Aorta (tissue), 5 donors: ENCODE data around the gene SYT6. TPM values are rescaled to one million over a fixed set of nuclear protein-coding genes. Genes with fewer than 3 reads are reported as not detected.

Experiments used
- ATAC-seq: fragments of 200-7000 bp; cut with Tn5 transposase; one replicate; pipeline ENCODE4 v1.9.1; 2022; ENCODE audit warnings: moderate library complexity; ENCODE audit not compliant: low FRiP score
- DNase-seq, 2 donors: peaks; one replicate each; pipeline ENCODE4 v3.0.0-alpha.2; 2020
- H3K27ac ChIP-seq, 2 donors: one replicate each; pipeline ENCODE4 v1.5.1; 2013; ENCODE audit warnings: low read length in 2 of 2, mild to moderate bottlenecking in 2 of 2, moderate library complexity in 2 of 2, control low read depth in 1 of 2, inconsistent platforms in 1 of 2, low read depth in 1 of 2
- H3K27me3 ChIP-seq, 2 donors: one replicate each; pipeline ENCODE4 v1.6.1; 2013; ENCODE audit warnings: control low read depth in 1 of 2, low read length in 1 of 2, mild to moderate bottlenecking in 1 of 2, moderate library complexity in 1 of 2; ENCODE audit not compliant: insufficient read depth in 2 of 2, control insufficient read depth in 1 of 2
- H3K36me3 ChIP-seq, 2 donors: one replicate each; pipeline ENCODE4 v1.6.1; 2013; ENCODE audit warnings: control low read depth in 1 of 2, low read length in 1 of 2, mild to moderate bottlenecking in 1 of 2; ENCODE audit not compliant: insufficient read depth in 2 of 2, control insufficient read depth in 1 of 2
- H3K4me1 ChIP-seq, 2 donors: one replicate each; pipeline ENCODE4 v1.6.1; 2013; ENCODE audit warnings: low read length in 2 of 2, control low read depth in 1 of 2, mild to moderate bottlenecking in 1 of 2, moderate library complexity in 1 of 2; ENCODE audit not compliant: insufficient read depth in 2 of 2, control insufficient read depth in 1 of 2
- H3K4me3 ChIP-seq, 2 donors: one replicate each; pipeline ENCODE4 v1.5.1; 2013; ENCODE audit warnings: low read length in 2 of 2, control low read depth in 1 of 2, mild to moderate bottlenecking in 1 of 2
- H3K9me3 ChIP-seq: one replicate; pipeline ENCODE4 v1.6.1; 2013; ENCODE audit warnings: mild to moderate bottlenecking, low read length; ENCODE audit not compliant: control insufficient read depth
- WGBS, 2 donors: extraction: QIAGEN DNeasy Blood & Tissue Kit; methylation state at CpG; one replicate each; pipeline ENCODE4 v1.1.7; 2013; 5-methylcytosine and 5-hydroxymethylcytosine counted together
- intact Hi-C, 2 donors: fragments of 100-400 bp; cut with DNase I; formaldehyde crosslinking; loops; one replicate each; pipeline versions ENCODE4 v1.14.2 to v1.15.0; 2022
- polyA plus RNA-seq, 2 donors: library from polyadenylated mRNA; stranded (reverse); fragments of 200-250 nt; gene quantifications; one replicate each; pipeline ENCODE4 v1.2.3, GENCODE V29; 2013
- total RNA-seq, 2 donors: library from RNA; stranded (reverse); fragmentation: NEBNext Ultra II Directional; extraction: Animal tissue kit (Norgen Biotek cat#: 25700); gene quantifications; one replicate each; pipeline ENCODE4 v1.2.1, GENCODE V29; 2021
- donor health status: healthy with polysubstance abuse.
- donor health status: Bipolar disorder and iron deficiency.
- donor health status: DM: no; HTN: no; CAD: no.
- donor health status: DM: no; HTN: no; CAD: no.
- donor health status: DM: yes; HTN: yes; CAD: no.

The SYT6 gene
- total and polyA plus RNA-seq, 4 donors: 0.12 TPM; not detected in 3

DNA sequence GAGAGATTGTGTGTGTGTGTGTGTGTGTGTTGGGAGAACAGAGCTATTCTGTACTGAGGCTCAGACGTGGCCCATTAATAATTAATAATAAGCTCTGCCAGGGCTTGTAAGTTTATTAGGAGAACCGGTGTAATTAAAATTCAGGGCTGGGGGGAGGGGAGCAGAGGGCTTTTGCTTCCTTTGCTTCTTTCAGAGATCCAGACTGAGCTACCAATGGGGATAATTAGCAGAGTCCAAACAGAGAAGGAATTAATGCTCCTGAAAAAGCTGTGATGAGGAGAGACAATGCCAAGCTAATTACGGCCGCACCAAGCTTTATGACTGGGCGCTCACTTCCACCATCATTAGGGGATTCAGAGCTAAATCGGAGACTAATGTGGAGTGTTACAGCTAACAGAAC lies 4.5 kb downstream of the SYT6 start:
- WGBS, 2 donors: 78 to 79% methylated on average over 6 of the region's 6 CpGs

DNA sequence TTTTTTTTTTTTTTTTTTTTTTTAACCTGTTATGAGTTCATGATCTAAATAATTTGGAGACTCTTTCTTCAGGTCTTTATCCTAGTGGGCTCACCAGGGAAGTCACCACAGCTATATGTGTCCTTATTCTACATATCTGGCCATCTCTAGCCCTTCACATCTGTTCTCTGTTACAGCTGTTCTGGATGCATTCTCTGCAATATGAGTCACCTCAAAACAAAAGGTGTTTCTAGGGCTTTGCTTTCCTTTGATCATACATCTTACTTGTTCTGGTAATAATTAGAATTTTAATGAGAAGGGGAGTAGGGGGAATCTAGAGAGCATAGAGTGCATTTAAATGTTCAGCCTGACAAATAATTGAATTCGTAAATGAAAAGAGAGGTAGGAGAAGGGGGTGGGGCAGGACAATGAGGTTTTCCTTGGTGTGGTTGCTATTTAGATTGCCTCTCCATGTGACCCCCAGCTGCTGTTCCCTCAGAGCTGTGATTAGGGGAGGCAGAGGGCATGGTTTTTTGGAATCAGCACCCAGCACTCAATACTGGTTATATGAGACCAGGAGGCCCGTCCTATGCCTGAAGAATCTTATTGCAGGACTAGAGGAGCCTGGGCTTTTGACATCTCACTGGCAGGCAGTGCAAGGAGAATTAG lies 8.0 kb downstream of the SYT6 start:
- no peak for DNase-seq
- Histone ChIP-seq H3K9me3 (no peaks in the 10 kb centered on the region), H3K4me3 (no peak overlapping the region), H3K4me1 (no peaks in the 10 kb centered on the region), H3K27ac (no peak overlapping the region), H3K27me3 (peaks cover 0 to 1% of the 10 kb centered on the region in 2 donors), H3K36me3 (no peaks in the 10 kb centered on the region)
- 82 to 83% methylated on average over 2 of the region's 2 CpGs for WGBS, 2 donors
- ATAC-seq: no peak
- intact Hi-C loops: no loop called here

More for the DNA sequence above, 4.5 kb downstream of the SYT6 start:
- Histone ChIP-seq H3K36me3 (no peaks in the 10 kb centered on the region), H3K27ac (no peak overlapping the region), H3K4me1 (no peaks in the 10 kb centered on the region), H3K9me3 (no peaks in the 10 kb centered on the region), H3K27me3 (peaks cover 0 to 1% of the 10 kb centered on the region in 2 donors), H3K4me3 (no peak overlapping the region)
- intact Hi-C loops: no loop called here
- DNase-seq: no peak
- ATAC-seq: no peak

DNA sequence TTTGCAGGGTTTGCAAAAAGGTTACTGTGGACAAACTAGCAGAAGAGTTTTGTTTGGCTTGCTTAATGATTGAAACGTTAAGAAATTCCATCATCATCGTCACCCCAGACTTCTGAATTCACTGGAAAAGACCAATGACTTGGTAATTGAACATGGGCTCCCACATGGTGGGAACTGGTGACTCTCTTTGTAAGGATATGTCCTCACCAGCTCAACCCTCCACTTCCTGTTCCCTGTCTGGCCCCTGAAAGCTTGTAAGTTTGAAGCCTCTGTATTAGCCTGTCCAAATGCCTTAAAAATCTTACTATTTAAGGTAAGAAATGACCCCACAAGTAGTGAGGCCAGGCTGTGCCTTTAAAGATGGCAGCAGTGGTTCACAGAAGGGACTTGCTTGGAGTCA lies 9.7 kb downstream of the SYT6 start:
- Histone ChIP-seq H3K27ac (no peak overlapping the region), H3K36me3 (no peaks in the 10 kb centered on the region), H3K4me3 (no peak overlapping the region), H3K27me3 (peaks cover 0 to 1% of the 10 kb centered on the region in 2 donors), H3K9me3 (no peaks in the 10 kb centered on the region), H3K4me1 (no peaks in the 10 kb centered on the region)
- intact Hi-C loops: no loop called here
- DNase-seq (no peak), ATAC-seq (no peak)
- 67 to 74% methylated on average over 2 of the region's 2 CpGs for WGBS, 2 donors

DNA sequence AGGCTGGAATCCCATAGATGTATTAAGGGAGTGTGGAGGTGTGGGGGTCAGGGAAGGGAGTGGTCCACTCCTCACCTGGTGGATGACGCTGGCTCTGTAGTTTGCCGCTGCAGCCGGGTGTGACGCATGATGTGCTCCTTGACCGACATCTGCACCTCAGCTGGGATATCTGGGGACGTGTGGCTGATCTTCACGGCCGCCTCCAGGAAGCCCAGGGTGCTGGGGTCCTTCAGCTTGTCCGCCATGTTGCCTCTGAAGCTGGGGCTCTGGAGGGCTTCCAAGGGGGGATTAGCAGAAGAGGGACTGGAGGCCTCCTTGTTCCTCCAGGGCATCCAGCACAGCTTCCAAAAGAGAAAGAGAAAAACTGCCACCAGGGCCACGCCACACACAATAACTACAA lies 14.1 kb downstream of the SYT6 start:
- 93% methylated on average over 10 of the region's 10 CpGs for WGBS, 2 donors
- Histone ChIP-seq H3K27me3 (no peaks in the 10 kb centered on the region), H3K4me3 (no peak overlapping the region), H3K36me3 (no peaks in the 10 kb centered on the region), H3K4me1 (no peaks in the 10 kb centered on the region), H3K27ac (no peak overlapping the region), H3K9me3 (no peaks in the 10 kb centered on the region)
- ATAC-seq (no peak), DNase-seq (no peak)
- intact Hi-C loops: no loop called here

DNA sequence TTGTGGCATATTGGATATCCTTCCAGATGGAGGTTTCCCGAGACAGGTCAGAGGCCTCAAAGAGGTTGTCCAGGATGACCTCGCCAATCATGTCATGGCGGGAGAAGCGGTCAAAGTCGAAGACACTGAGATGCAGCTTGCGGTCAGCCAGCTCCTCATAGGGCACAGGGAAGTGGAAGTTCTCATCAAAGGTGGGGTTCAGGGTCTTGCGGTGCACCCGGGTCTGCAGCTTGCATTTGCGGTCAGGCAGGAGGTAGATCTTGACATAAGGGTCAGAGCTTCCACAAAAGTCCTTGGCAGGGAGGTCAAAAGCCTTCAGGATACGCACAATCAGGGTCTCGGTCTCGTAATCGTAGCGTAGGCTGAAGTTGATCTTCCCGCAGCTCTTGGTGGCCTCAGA lies 16.2 kb downstream of the SYT6 start:
- Histone ChIP-seq H3K9me3 (peaks cover 1% of the 10 kb centered on the region), H3K27me3 (no peaks in the 10 kb centered on the region), H3K27ac (no peak overlapping the region), H3K36me3 (no peaks in the 10 kb centered on the region), H3K4me3 (no peak overlapping the region), H3K4me1 (no peaks in the 10 kb centered on the region)
- ATAC-seq (no peak), DNase-seq (no peak)
- WGBS, 2 donors: 93 to 94% methylated on average over 15 of the region's 15 CpGs
- intact Hi-C loops: no loop called here

DNA sequence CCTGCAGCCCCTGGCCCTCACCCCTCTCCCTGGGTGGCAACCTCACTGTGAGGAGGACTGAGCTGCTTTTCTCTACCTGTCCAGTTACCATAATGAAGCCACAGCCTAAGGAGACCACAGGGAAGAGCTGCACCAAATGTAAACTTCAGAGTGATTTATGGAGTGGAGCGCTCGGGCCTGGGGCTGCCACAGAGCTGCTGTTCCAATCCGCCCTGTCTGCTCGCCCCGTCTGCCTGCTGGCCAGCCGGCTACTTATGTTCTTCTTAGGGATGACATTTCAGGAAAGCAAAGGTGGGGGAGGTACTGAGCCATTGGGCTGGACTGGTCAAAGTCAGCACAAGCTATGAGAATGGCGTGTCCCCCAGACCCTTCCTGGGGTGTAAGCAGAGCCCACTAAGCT lies 17.9 kb downstream of the SYT6 start:
- Histone ChIP-seq H3K9me3 (peaks cover 1% of the 10 kb centered on the region), H3K4me1 (no peaks in the 10 kb centered on the region), H3K27me3 (no peaks in the 10 kb centered on the region), H3K36me3 (no peaks in the 10 kb centered on the region), H3K4me3 (no peak overlapping the region), H3K27ac (no peak overlapping the region)
- DNase-seq (no peak), ATAC-seq (no peak)
- WGBS, 2 donors: 27 to 36% methylated on average over 7 of the region's 7 CpGs
- intact Hi-C loops: no loop called here

DNA sequence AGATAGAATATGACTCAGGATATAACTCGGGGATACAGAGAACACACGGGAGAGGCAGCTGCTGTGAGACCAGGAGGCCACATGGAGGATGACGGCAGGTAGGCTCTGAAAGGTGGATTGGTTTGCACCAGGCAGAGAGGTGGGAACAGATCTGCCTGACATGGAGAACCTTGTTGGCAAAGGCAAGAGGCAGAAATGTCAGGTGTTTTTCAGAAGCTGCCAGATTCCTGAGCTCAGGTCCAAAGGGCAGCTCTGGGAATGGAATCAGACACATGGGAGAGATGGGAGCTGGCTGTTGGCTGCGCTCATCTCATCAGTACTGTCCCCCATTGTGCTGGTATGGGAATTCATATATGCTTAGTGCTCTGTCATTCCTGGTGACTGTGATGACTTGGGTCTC lies 19.2 kb downstream of the SYT6 start:
- H3K4me1 ChIP-seq: no peaks in the 10 kb centered on the region
- H3K27ac ChIP-seq: no peak overlapping the region
- H3K27me3 ChIP-seq: no peaks in the 10 kb centered on the region
- DNase-seq (no peak), ATAC-seq (no peak)
- intact Hi-C loops: no loop called here
- peaks cover 1% of the 10 kb centered on the region for H3K9me3 ChIP-seq
- H3K4me3 ChIP-seq: no peak overlapping the region
- no peaks in the 10 kb centered on the region for H3K36me3 ChIP-seq
- 83 to 86% methylated on average over 4 of the region's 4 CpGs for WGBS, 2 donors

DNA sequence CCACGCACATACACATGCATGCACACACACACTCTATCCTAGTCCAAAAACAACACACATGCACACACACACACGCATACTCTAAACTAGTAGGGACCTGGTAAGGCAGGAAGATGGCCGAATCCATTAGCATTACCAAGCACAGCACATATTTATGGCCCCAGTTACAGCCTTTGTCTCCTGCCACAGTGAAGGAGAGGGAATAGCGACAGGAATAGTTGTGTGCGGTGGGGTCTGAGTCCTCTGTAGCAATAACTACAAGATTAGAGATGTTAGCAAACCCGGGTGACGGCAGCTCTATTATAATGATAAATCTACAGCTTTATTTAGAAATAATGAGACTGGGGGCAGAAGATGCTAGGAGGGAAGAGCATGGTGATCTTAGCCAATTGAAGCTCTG lies 20.5 kb downstream of the SYT6 start:
- Histone ChIP-seq H3K4me1 (no peaks in the 10 kb centered on the region), H3K4me3 (no peak overlapping the region), H3K36me3 (no peaks in the 10 kb centered on the region), H3K27ac (no peak overlapping the region), H3K9me3 (peaks cover 1% of the 10 kb centered on the region), H3K27me3 (no peaks in the 10 kb centered on the region)
- ATAC-seq: no peak
- 83 to 88% methylated on average over 7 of the region's 7 CpGs for WGBS, 2 donors
- DNase-seq: no peak
- intact Hi-C loops: no loop called here

DNA sequence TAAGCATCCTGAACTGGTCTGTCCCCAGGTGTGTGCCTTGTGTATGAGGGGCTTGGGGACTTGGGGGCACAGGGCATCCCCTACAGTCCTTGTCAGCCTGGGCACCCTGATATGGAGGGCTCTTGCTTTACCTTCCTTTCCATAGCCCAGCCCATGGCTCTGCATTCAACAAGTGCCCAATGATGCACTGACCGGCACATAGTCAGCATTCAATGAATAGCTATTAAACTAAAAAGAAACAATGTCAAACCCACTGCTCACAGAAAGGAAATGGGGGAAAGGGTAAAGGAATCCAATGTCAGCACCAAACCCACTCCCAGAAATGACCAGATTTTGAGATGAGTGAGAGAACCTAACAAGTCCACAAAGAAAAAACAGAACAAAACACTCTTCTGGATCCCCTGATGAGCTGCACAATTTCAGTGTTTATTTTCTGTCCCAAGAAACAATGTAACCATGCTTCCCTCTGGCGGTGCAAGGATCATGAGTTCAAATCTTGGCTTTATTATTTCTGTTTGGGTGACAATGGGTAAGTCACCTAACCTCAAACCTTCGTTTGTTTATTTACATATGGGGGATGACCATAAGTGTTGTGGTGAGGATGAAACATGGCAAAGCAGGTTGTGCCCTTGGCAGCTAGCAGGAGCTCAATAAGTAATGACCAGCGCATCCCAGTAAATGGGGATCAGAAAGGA lies 22.0 kb downstream of the SYT6 start:
- Histone ChIP-seq H3K27ac (no peak overlapping the region), H3K4me1 (no peaks in the 10 kb centered on the region), H3K36me3 (no peaks in the 10 kb centered on the region), H3K9me3 (peaks cover 1% of the 10 kb centered on the region), H3K27me3 (no peaks in the 10 kb centered on the region), H3K4me3 (no peak overlapping the region)
- ATAC-seq (no peak), DNase-seq (no peak)
- WGBS, 2 donors: 83 to 88% methylated on average over 4 of the region's 4 CpGs
- intact Hi-C loops: no loop called here
